Naive B cell (primary cell): Measurements from ENCODE around the gene CEP112. TPM values are rescaled to one million over a fixed set of nuclear protein-coding genes. Genes with fewer than 3 reads are reported as not detected.

Experiments used
- ATAC-seq, 2 donors: fragments of 150-1000 bp; cut with Tn5 transposase; 2 replicates each; pipeline ENCODE4 v1.10.0; 2021; ENCODE audit warnings: low read depth in 2 of 2, mild to moderate bottlenecking in 2 of 2, moderate library complexity in 2 of 2
- DNase-seq: peaks from one replicate; pipeline ENCODE4 v3.0.0; 2022
- H3K27ac Mint-ChIP-seq, 6 donors: one replicate each; pipeline ENCODE4 v1.8.0; 2020 to 2022; ENCODE audit warnings: mild to moderate bottlenecking in 6 of 6, mixed read lengths in 6 of 6, moderate library complexity in 5 of 6, inconsistent platforms in 2 of 6
- H3K27me3 Mint-ChIP-seq, 3 donors: one replicate each; pipeline ENCODE4 v1.8.0; 2021 to 2022; ENCODE audit warnings: mixed read lengths in 3 of 3, mild to moderate bottlenecking in 1 of 3
- H3K36me3 Mint-ChIP-seq, 2 donors: one replicate each; pipeline ENCODE4 v1.8.0; 2020 to 2022; ENCODE audit warnings: mixed read lengths in 2 of 2, inconsistent platforms in 1 of 2, mild to moderate bottlenecking in 1 of 2
- H3K4me1 Mint-ChIP-seq, 3 donors: one replicate each; pipeline ENCODE4 v1.8.0; 2020 to 2022; ENCODE audit warnings: mixed read lengths in 3 of 3, inconsistent platforms in 1 of 3, mild to moderate bottlenecking in 1 of 3, moderate library complexity in 1 of 3
- H3K4me3 Mint-ChIP-seq, 8 donors: one replicate each; pipeline ENCODE4 v1.8.0; 2020 to 2022; ENCODE audit warnings: mild to moderate bottlenecking in 8 of 8, mixed read lengths in 8 of 8, moderate library complexity in 8 of 8, inconsistent platforms in 2 of 8
- H3K9me3 Mint-ChIP-seq, 7 donors: one replicate each; pipeline ENCODE4 v1.8.0; 2020 to 2022; ENCODE audit warnings: mixed read lengths in 7 of 7, mild to moderate bottlenecking in 5 of 7, inconsistent platforms in 2 of 7, moderate library complexity in 1 of 7
- polyA plus RNA-seq, 6 donors: library from polyadenylated mRNA; unstranded; fragments of 300-500 nt; fragmentation: Illumina TruSeq; gene quantifications; one replicate each; pipeline ENCODE4 v1.2.3, GENCODE V29; 2021; ENCODE audit warnings: low read depth in 6 of 6

Gene CEP112
- polyA plus RNA-seq, 6 donors from 2014 or later, result 1.1 to 2.5 (median 1.6) TPM

DNA sequence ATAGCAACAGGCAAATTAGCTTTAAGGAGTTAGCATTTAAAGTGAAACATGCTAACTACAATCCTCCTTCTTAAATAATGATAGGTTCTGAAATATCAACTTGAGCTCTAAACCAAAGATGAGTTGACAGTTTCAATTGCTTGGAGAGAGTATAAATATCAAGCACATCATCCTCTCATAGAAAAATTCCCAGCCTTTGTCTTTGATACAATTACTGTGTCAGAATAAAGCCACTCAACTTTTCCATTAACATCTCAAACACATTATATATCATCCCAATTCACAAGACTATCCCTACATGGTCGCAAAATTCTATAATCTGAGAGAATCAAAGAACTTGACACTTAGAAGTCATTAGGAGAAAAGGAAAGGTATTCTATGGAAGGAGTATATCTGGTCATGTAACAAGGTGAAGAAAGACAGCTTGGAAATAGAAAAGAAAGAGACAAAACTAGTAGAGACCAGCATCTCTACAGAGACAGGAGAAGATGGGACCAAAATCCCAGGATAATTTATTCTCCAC lies 189.8 kb downstream of the CEP112 start:
- no peak overlapping the region for H3K4me3 Mint-ChIP-seq
- no peak for ATAC-seq
- peak overlapping the region in 1 of 6 donors; percentile 7 for H3K27ac Mint-ChIP-seq

DNA sequence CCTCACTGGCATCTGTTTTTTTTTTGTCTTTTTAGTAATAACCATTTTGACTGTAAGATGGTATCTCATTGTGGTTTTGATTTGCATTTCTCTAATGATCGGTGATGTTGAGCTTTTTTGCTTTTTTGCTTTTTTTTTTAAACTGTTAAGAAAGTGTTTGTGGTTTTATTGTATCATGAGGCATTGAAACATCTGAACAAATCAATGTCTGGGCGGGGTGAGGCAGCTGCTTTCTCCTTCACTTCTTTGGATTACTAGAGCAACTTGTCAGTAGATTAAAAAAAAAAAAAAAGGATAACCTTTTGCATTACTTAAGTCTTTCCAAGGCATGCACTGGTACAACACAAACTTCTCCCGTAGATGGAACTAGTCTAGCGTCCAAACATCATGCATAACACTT lies 191.7 kb downstream of the CEP112 start:
- Mint-ChIP-seq H3K9me3 (peaks cover 0 to 17% (median 4%) of the 10 kb centered on the region in 7 donors), H3K27me3 (no peaks in the 10 kb centered on the region), H3K27ac (peak overlapping the region in 1 of 6 donors; percentile 75), H3K4me3 (no peak overlapping the region), H3K4me1 (no peaks in the 10 kb centered on the region), H3K36me3 (peaks cover 0 to 7% of the 10 kb centered on the region in 2 donors)
- DNase-seq (no peak), ATAC-seq (no peak)

More for the DNA sequence above, 189.8 kb downstream of the CEP112 start:
- no peaks in the 10 kb centered on the region for H3K4me1 Mint-ChIP-seq
- H3K9me3 Mint-ChIP-seq, result peaks cover 0 to 12% (median 4%) of the 10 kb centered on the region in 7 donors
- peaks cover 0 to 7% of the 10 kb centered on the region in 2 donors for H3K36me3 Mint-ChIP-seq
- H3K27me3 Mint-ChIP-seq, result no peaks in the 10 kb centered on the region
- no peak for DNase-seq

DNA sequence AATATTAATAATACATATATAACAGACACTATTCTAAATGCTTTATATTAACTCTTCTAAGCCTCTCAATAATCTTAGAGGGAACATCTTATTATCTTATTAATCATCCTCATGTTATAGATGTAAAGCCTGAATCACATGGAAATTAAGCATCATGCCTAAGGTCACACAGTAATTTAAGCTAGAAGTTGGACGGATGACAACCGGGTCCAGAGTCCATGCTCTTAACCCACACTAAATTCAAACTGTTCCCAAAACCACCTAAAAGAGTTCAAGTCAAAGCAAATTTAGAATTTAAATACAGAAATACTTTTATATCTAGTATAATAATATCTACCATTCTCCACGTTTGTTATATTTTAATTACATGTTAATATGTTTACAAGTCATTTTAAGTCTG lies 193.3 kb downstream of the CEP112 start:
- Mint-ChIP-seq H3K4me3 (no peak overlapping the region), H3K4me1 (no peaks in the 10 kb centered on the region), H3K9me3 (peaks cover 0 to 17% (median 4%) of the 10 kb centered on the region in 7 donors), H3K27me3 (no peaks in the 10 kb centered on the region), H3K27ac (no peak overlapping the region), H3K36me3 (peaks cover 0 to 7% of the 10 kb centered on the region in 2 donors)
- no peak for ATAC-seq
- no peak for DNase-seq

DNA sequence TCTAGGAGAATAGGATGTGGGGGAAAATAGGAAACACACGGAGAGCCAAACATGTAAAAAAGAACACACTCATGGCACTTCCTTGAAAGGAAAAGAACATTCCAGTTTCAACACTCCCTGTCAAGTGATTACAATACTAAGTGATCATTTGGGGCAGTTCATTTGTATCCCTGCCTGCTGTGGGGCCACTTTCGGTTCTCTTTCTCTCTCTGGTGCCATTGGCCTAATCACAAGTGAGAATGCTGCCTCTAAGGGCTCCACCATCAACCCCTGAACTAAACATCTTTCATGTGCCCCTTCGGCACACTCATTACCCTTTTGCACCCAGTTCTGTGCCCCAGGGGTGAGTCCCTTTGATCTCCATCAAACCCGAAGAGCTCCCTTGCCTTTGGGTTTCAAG lies 197.3 kb downstream of the CEP112 start:
- no peak for ATAC-seq
- no peak overlapping the region for H3K27ac Mint-ChIP-seq

GRCh38 chr17:65994114-65994513 lies 197.8 kb downstream of the CEP112 start:
- ATAC-seq (no peak), DNase-seq (no peak)
- peaks cover 0 to 11% (median 7%) of the 10 kb centered on the region in 7 donors for H3K9me3 Mint-ChIP-seq
- no peak overlapping the region for H3K4me3 Mint-ChIP-seq
- H3K36me3 Mint-ChIP-seq, result no peaks in the 10 kb centered on the region
- H3K27me3 Mint-ChIP-seq, result no peaks in the 10 kb centered on the region
- H3K4me1 Mint-ChIP-seq, result no peaks in the 10 kb centered on the region
- H3K27ac Mint-ChIP-seq, result no peak overlapping the region

More for the DNA sequence above, 197.3 kb downstream of the CEP112 start:
- Mint-ChIP-seq H3K27me3 (no peaks in the 10 kb centered on the region), H3K4me3 (no peak overlapping the region), H3K9me3 (peaks cover 0 to 10% (median 3%) of the 10 kb centered on the region in 7 donors), H3K36me3 (no peaks in the 10 kb centered on the region), H3K4me1 (no peaks in the 10 kb centered on the region)
- no peak for DNase-seq

DNA sequence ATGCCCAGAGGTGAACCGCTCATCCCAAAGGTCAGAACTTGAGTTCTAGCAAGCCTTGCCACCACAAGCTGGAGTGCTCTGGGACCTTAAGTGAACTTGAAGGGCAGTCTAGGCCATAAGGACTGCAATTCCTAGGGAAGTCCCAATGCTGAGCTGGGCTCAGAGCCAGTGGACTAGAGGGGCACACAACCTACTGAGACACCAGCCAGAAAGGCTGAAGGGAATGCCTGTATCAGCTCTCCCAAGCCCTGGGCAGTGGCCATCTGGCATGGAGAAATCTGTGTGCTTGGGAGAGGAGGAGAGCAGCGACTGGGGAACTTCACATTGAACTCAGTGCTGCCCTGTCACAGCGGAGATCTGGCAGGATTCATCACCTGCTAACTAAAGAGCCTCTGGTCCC lies 201.3 kb downstream of the CEP112 start:
- Mint-ChIP-seq H3K4me1 (no peaks in the 10 kb centered on the region), H3K27me3 (no peaks in the 10 kb centered on the region), H3K4me3 (no peak overlapping the region), H3K27ac (no peak overlapping the region), H3K36me3 (peaks cover 9 to 11% of the 10 kb centered on the region in 2 donors), H3K9me3 (peaks cover 8 to 38% (median 20%) of the 10 kb centered on the region in 7 donors)
- DNase-seq, result no peak
- ATAC-seq, result no peak

DNA sequence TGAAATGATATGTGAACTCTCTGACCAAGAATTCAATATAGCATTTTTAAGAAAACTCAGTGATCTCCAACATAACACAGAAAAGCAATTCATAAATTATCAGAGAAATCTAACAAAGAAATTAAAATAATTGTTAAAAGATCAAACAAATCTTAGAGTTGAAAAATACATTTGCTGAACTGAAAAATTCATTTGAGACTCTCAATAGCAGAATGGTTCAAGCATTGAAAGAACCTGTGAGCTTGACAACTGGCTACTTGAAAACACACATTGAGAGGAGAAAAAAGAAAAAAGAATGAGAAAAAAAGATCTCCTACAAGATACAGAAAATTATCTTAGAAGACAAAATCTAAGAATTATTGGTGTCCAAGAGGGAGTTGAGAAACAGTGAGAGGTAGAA lies 203.5 kb downstream of the CEP112 start:
- Mint-ChIP-seq H3K27me3 (peaks cover 0 to 9% (median 0%) of the 10 kb centered on the region in 3 donors), H3K36me3 (peaks cover 9 to 22% of the 10 kb centered on the region in 2 donors)

DNA sequence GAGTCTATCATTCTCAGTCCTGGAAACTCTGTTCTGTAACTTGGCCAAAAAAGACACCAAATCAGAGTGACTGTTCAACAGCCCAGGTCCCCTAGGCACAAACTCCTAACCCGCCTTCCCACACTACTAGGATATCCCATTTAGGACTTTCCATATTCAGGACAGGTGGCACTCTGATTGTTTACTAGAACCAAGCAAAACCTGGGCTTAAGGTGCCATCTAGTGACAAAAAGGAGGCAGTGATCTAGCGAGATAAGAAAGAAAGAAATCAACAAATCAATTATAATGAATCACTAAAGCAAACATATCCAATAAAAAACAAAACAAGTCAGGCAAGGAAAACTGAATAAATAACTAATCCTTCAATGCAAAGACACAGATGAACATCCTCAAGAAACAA lies 203.9 kb downstream of the CEP112 start:
- H3K27me3 Mint-ChIP-seq, result peaks cover 0 to 9% (median 0%) of the 10 kb centered on the region in 3 donors
- ATAC-seq, result no peak
- H3K36me3 Mint-ChIP-seq, result peaks cover 9 to 22% of the 10 kb centered on the region in 2 donors
- H3K4me1 Mint-ChIP-seq, result no peaks in the 10 kb centered on the region
- H3K9me3 Mint-ChIP-seq, result peaks cover 8 to 53% (median 20%) of the 10 kb centered on the region in 7 donors
- H3K27ac Mint-ChIP-seq, result no peak overlapping the region
- DNase-seq, result no peak
- no peak overlapping the region for H3K4me3 Mint-ChIP-seq

More for the DNA sequence above, 203.5 kb downstream of the CEP112 start:
- H3K9me3 Mint-ChIP-seq, result peaks cover 8 to 50% (median 20%) of the 10 kb centered on the region in 7 donors
- DNase-seq (no peak), ATAC-seq (no peak)
- H3K4me3 Mint-ChIP-seq, result no peak overlapping the region
- no peak overlapping the region for H3K27ac Mint-ChIP-seq
- H3K4me1 Mint-ChIP-seq, result no peaks in the 10 kb centered on the region

GRCh38 chr17:65985571-65985970 lies 206.4 kb downstream of the CEP112 start:
- Mint-ChIP-seq H3K4me3 (no peak overlapping the region), H3K27me3 (peaks cover 0 to 9% (median 0%) of the 10 kb centered on the region in 3 donors), H3K4me1 (no peaks in the 10 kb centered on the region), H3K36me3 (peaks cover 9 to 22% of the 10 kb centered on the region in 2 donors), H3K9me3 (peaks cover 8 to 53% (median 22%) of the 10 kb centered on the region in 7 donors), H3K27ac (no peak overlapping the region)
- DNase-seq (no peak), ATAC-seq (no peak)

GRCh38 chr17:65984299-65984698 lies 207.6 kb downstream of the CEP112 start:
- Mint-ChIP-seq H3K36me3 (peaks cover 9 to 22% of the 10 kb centered on the region in 2 donors), H3K4me3 (no peak overlapping the region), H3K4me1 (no peaks in the 10 kb centered on the region), H3K27ac (no peak overlapping the region), H3K27me3 (peaks cover 0 to 9% (median 0%) of the 10 kb centered on the region in 3 donors), H3K9me3 (peaks cover 8 to 47% (median 20%) of the 10 kb centered on the region in 7 donors)
- no peak for ATAC-seq
- no peak for DNase-seq

DNA sequence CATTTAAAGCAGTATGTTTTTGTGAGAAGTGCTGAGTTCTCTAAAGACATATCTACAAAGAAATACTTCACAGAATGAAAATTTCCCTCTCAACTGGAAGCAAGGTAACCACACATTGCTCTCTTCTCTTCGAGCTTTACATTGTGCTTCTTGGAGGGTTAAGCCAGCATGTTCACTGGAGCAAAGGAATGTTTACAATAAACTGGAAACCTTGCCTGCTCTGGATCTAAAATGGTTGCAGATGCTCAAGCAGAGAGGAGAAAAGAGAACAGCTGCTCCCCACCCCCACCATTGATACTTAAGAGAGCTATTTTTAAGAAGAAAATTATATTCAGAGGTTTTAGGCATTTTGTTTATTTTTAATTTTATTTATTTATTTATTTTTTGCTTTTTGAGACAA lies 213.1 kb downstream of the CEP112 start:
- Mint-ChIP-seq H3K36me3 (no peaks in the 10 kb centered on the region), H3K9me3 (peaks cover 0 to 7% (median 0%) of the 10 kb centered on the region in 7 donors), H3K4me1 (no peaks in the 10 kb centered on the region), H3K27ac (no peak overlapping the region), H3K4me3 (no peak overlapping the region), H3K27me3 (peaks cover 4 to 15% (median 7%) of the 10 kb centered on the region in 3 donors)
- ATAC-seq, result no peak
- no peak for DNase-seq

DNA sequence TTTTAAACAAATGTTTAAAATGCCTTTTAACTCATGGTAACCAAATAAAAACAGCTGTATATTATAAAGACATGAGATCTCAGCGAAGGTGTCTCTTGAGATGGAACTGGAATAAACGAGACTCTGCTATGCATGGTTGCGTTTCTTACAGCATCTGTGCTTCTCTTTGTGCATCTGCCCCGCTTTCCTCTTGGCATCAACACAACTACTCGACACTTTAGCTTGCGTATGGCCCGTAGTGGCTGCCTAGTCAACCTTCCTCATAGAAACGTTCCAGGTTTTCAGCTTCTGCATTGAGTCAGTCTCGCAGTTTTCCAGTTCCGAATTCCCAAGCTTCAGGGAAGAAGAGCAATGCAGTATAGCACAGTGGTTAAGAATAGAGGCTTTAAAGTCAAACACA lies 214.9 kb downstream of the CEP112 start:
- no peak overlapping the region for H3K27ac Mint-ChIP-seq
- no peaks in the 10 kb centered on the region for H3K36me3 Mint-ChIP-seq
- DNase-seq (no peak), ATAC-seq (no peak)
- no peak overlapping the region for H3K4me3 Mint-ChIP-seq
- no peaks in the 10 kb centered on the region for H3K4me1 Mint-ChIP-seq
- H3K9me3 Mint-ChIP-seq, result peaks cover 0 to 3% (median 0%) of the 10 kb centered on the region in 7 donors
- peaks cover 4 to 15% (median 7%) of the 10 kb centered on the region in 3 donors for H3K27me3 Mint-ChIP-seq

GRCh38 chr17:65975878-65976277 lies 216.1 kb downstream of the CEP112 start:
- Mint-ChIP-seq H3K27ac (no peak overlapping the region), H3K36me3 (no peaks in the 10 kb centered on the region), H3K4me3 (no peak overlapping the region), H3K9me3 (peaks cover 0 to 3% (median 0%) of the 10 kb centered on the region in 7 donors), H3K4me1 (no peaks in the 10 kb centered on the region), H3K27me3 (peaks cover 4 to 15% (median 7%) of the 10 kb centered on the region in 3 donors)
- no peak for ATAC-seq
- DNase-seq, result no peak

DNA sequence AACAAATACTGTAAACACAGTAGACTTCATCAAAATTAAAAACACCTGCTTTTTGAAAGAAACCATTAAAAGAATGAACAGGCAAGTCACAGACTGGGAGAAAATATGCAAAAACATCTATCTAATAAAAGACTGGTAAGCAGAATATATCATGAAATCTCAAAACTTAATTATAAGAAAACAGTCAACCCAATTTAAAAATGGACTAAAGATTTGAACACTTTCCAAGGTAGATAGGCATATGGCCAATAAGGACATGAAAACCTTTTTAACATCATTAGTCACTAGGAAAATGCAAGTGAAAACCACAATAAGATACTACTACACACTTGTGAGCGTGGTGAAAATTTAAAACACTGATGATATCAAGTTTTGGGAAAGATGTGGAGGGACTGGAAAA lies 218.7 kb downstream of the CEP112 start:
- H3K27me3 Mint-ChIP-seq, result peaks cover 4 to 15% (median 7%) of the 10 kb centered on the region in 3 donors
- no peak for ATAC-seq
- H3K4me3 Mint-ChIP-seq, result no peak overlapping the region
- no peaks in the 10 kb centered on the region for H3K36me3 Mint-ChIP-seq
- H3K27ac Mint-ChIP-seq, result no peak overlapping the region
- peaks cover 0 to 3% (median 0%) of the 10 kb centered on the region in 7 donors for H3K9me3 Mint-ChIP-seq
- DNase-seq, result no peak
- H3K4me1 Mint-ChIP-seq, result no peaks in the 10 kb centered on the region
